ENCODE results near the gene ITSN1.

- TF ChIP-seq CTCF (conservative IDR thresholded peaks at IDR 0.05 in 1 of 2, IDR thresholded peaks at IDR 0.05 in 1 of 2; ENCODE audit: extremely low read depth in 1 of 2, insufficient read depth in 1 of 2, low read depth in 1 of 2, low read length in 2 of 2) (no peak), EZH2 (IDR thresholded peaks at IDR 0.05; ENCODE audit: borderline replicate concordance, low read length) (no peak)
These were observed 216.5 kb downstream of the ITSN1 start for GRCh38 chr21:33858667-33859372.
